GM19193 (cell line): Measurements from ENCODE around the gene TM4SF5.

Source experiments
- POLR2A ChIP-seq: IDR thresholded peaks from 4 replicates; pipeline ENCODE4 v1.6.1; 2011; ENCODE audit not compliant: insufficient read depth, insufficient read length; ENCODE audit errors: extremely low read depth

The TM4SF5 gene

GRCh38 chr17:4742629-4743028, 29.1 kb upstream of the TM4SF5 start:
- no peak for TF ChIP-seq POLR2A

- no peak for TF ChIP-seq POLR2A
These were observed 28.5 kb upstream of the TM4SF5 start for GRCh38 chr17:4743216-4743615.

DNA sequence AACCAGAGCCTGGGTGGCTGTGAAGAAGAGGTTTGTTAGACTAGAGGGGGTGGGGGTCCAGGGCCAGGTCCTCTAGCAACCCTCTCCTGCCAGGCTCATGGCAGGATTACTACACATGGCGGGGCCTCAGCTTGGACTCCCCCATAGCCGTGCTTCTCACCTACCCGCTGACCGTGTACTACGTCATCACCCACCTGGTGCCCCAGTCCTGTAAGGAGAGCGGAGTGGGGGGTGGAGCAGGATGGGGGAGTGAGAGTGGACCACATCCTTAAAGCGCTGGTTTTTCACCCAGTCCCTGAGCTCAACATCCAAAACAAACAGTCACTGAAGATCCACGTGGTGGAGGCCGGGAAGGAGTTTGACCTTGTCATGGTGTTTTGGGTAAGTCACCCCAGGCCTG, 27.8 kb upstream of the TM4SF5 start:
- no peak for TF ChIP-seq POLR2A

DNA sequence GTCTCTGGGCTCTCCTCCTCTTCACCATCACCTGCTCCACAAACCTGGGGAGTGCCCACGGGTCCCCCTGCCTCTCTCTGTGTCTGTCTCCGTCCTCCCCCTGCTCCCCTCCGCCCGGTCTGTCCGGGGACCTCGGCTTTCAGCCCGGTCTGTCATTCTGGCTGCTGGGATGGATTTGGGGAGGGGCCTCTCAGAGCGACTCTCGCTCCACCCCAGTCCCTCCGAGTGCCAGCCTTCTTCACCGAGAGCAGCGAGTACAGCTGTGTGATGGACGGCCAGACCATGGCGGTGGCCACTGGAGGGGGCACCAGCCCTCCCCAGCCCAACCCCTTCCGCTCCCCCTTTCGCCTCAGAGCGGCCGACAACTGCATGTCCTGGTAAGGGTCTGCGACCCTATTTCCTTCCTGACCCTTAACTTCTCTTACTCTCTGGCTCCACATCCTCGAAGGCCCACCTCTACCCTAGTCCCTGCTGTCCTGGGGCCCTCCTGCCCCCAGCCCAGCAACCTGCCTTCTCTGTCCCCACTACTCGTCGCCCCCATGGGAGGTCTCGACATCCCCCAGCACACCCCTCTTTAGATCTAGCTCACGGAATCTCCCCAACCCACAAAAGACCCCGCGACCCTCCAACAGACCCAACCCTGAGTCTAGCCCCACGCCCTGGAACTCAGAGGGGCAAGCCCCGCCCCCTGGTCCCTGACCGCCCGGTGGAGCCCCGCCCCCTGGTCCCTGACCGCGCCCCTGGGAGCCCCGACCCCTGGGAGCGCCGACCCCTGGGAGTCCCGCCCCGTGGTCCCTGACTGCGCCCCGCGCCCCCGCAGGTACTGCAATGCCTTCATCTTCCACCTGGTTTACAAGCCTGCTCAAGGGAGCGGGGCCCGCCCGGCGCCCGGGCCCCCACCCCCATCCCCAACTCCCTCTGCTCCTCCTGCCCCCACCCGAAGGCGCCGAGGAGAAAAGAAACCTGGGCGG, 26.4 kb upstream of the TM4SF5 start:
- no peak for TF ChIP-seq POLR2A

- TF ChIP-seq POLR2A, result no peak
These were observed 23.8 kb upstream of the TM4SF5 start for GRCh38 chr17:4747847-4748246.

DNA sequence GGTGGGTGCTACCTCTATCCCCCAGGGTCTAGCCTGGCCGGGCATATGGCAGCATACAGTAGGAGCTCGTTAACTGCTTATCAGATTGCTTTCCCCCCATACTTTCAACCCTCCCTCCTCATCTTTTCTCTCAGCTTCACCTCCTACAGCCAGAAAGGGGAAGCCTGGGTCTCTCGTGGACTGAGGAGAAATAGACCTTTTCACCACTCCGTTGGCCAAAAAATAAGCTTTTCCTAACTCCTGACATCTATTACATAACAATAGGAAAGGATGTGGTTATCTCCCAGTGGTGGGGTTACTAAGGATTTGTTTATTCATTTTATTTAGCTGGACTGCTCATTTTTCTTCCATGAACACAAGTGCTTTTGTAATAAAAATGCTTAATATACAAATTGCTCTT, 23.0 kb upstream of the TM4SF5 start:
- TF ChIP-seq POLR2A, result no peak

DNA sequence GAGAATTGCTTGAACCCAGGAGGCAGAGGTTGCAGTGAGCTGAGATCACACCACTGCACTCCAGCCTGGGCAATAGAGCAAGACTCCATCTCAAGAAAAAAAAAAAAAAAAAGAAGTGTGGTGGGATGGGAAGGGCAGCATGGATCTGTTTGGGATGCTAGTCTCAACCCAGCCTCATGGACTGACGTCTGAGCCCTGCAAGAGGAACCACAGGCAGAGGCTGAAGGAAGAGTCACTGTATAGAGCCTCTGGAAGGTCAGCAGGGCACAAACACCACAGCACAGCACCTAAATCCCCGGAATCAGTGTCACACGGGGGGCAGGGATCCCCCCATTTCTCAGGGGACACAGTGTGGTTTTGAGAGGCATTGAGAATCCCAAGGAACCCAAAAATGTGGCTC, 21.1 kb upstream of the TM4SF5 start:
- TF ChIP-seq POLR2A, result no peak

GRCh38 chr17:4751932-4752331, 19.8 kb upstream of the TM4SF5 start:
- TF ChIP-seq POLR2A, result no peak

- no peak for TF ChIP-seq POLR2A
These were observed 18.3 kb upstream of the TM4SF5 start for GRCh38 chr17:4753392-4753791.

GRCh38 chr17:4759776-4760236, 11.9 kb upstream of the TM4SF5 start:
- no peak for TF ChIP-seq POLR2A

DNA sequence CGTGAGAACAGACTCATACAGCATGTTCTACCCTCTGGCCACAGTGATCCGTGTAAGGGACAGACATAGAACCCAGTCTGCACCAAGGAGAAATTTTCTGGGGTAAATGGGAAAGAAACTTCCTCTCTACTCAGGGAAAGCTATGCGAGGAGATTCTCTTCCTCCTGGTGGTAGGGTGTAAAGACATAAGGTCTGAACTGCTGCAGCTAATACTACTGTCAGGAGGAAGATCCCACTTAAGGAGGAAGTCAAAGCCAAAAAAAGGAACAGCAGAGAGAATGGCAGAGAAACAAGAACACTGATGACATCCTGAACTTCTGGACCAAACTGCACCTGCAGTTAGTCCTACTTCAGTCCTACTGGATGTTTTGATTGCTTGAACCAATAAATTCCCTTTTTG, 7.1 kb upstream of the TM4SF5 start:
- TF ChIP-seq POLR2A, result no peak

GRCh38 chr17:4766201-4766600, 5.5 kb upstream of the TM4SF5 start:
- no peak for TF ChIP-seq POLR2A

- no peak for TF ChIP-seq POLR2A
These were observed 5.0 kb upstream of the TM4SF5 start for GRCh38 chr17:4766723-4767122.

DNA sequence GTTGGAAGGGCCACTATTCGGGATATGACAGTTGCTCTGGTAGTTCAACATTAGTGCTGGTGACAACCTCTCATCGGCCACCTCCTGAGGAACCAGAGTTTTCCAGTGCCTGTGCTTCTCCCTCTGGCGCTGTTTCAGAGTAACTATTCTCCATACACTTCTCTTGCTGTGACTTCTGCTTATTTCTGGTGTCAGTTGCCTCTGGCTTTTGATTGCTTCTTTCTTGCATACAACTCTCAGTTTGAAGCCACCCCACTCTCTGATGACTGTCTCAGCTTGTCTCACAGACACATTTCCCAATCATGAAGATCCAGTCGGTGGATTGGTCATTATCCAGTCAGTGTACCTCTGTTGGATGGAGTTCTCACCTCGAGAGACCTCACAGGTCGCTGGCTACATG, 3.4 kb upstream of the TM4SF5 start:
- TF ChIP-seq POLR2A, result no peak

GRCh38 chr17:4769628-4770027, 2.1 kb upstream of the TM4SF5 start:
- TF ChIP-seq POLR2A, result no peak

GRCh38 chr17:4772235-4772613, 538 bp downstream of the TM4SF5 start:
- no peak for TF ChIP-seq POLR2A
